NOMO-1 (cell line): ENCODE results near the gene RUNX2.
"Not testable (repeated sequence)": the region's sequence is repeated elsewhere in the genome, so short reads cannot be mapped to it uniquely, and the experiment has no call there.

Experiments
- DNase-seq, 2 experiments: peaks; one replicate each; lab custom pipeline; 2025; ENCODE audit not compliant: unreplicated experiment in 2 of 2; lab: John Stamatoyannopoulos, UW

RUNX2 gene

DNA sequence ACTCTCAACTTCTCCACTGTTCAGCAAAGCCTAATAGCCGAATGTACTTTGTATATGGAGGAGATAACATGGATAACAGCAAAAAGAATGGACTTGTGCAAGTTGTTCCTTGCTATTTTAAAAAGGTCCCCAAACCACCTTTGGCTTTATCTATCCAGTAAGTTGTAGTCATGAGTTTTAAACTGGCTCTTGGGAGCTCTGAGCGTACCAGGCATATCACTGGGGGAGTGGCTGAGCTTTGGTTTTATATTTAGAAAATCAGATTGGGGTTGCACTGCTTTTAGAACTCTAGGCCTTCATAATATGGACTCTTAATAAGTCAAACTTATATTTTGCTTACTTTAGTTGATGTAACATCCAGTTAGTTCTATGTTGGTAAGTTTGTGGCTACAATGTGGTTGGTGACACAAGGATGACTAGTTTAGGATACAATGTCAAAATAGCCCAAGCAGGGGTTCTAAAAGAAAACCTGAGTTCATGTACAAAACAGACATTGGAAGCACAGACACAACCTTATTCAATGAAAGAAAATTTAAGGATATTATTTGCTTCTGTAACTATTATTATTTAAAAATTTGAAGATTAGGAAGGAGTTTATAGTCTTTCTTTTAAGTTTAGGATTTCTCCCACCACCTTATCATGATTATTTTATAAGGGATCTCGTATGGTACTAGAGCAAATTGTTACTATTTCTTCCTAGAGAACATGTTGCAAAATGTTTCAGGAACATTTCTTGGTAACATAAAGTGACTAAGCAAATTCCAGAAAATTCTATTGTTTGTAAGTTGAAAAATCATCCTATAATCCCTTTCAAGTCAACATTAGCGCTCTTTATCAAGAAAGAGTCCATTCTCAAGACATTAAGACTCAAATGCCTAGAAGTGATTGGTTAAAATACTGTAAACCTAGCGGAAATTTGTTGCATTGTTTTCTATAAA is 215.4 kb downstream of the RUNX2 start:
- no peak for DNase-seq

DNA sequence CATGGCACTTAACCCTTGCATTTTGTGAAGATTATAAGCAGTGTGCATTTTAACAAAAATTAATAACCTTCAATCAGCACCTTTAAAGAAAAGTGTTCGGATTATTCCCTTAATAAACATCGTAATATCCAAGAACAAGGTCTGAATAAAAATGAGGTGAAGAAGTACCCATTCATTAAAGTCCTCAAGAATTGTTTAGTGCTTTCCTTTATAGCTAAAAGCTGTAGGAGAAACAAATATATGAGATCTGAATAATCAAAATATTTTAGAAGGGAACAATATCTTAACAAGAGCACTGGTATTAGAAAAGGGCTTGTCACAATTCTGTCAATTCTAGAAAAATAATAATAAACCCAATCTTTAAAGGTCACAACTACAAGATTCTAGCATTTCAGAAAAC is 217.3 kb downstream of the RUNX2 start:
- DNase-seq = no peak

DNA sequence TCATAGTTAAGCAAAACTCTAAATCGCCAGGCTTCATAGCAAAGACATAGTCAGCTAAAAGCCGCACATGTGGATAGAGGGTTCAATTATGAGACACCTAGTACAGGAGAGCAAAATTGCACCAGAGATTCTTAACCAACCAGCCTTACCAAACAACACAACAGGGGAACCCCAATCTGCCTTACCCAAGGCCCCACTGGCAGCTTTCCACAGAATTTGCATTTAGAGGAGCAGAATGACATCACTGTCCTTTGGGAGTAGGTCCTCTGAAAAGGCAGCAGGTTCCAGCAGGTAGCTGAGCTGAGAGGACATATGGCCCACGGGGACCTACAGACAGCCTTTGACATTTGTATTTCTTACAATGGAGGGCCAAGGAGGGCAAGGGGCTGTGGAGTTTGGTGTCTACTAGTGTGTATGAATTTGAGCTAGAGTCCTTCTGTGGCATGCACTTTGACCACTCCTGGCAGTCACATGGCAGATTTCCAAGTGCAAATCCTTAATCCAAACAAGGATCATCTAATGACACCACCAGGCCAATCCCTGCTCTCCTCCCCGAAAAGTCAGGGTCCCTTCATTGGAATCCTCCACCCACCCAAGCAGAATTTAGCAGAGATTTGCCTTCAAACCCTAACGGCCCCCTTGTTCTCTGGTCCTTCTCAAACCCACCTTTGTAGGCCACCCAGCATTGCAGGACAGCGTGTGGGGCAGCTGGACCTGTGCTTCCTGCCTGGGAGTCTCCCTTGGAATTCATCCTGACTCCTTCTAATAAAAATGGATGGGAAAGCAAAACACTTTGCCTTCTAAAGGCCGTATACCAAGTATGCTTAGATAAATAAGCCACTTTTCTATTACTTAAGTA is 220.8 kb downstream of the RUNX2 start:
- no peak for DNase-seq

DNA sequence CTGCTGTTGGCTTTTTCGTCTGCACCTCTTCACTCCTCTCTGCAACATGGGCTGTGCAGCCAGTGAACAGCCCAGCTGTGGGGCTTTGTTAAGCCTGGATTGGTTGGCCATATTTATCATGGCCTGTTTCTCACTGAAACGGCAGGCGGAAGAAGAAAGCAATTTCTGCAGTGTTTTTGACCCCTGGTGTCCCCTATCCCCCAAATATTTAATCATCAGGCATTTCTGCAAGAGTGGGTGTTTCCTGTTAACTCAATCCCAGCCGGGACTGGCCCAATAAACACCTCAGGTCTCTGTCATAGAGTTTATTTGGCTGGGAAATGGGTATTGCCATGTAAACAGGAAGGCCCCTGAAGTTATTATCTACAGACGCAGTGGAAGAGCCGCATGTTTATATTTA is 224.4 kb downstream of the RUNX2 start:
- DNase-seq = no peak

DNA sequence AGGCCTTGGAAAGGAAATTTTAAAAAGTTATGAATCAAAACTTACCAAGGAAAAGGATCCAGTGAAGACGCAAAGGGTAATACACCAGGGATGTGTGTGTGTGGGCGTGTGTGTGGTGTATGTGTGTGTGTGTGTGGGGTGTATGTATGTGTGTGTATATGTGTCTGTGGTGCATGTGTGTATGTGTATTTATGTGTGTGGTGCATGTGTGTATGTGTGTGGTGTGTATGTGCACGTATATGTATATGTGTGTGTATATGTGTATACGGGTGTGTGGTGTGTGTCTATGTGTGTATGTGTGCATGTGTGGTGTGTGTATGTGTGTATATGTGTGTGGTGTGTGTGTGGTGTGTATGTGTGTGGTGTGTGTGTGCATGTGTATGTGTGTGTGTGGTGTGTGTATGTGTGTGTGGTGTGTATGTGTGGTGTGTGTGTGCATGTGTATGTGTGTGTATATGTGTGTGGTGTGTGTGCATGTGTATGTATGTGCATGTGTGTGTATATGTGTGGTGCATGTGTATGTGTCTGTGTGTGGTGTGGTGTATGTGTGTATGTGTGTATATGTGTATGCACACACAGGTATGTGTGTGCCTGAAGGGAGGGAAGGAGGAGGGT is 225.7 kb downstream of the RUNX2 start:
- no peak for DNase-seq

DNA sequence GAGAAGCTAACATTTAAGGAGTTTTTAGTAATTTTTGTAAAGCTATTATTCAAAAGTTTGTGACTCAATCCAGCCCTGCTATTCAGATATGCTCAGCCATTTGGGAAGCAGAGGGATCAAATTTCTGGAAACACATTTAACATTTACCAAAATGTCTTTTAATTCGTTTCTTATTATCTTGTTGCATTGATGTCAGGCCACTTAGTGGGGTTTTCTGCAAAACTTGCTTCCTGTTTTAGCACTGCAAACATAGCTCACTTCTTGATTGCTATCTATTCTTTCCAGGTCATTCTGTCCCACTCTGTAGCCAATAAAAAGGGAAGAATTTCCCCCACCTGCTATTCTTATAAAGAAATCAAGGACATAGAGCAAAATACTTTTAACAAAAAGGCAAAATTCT is 226.5 kb downstream of the RUNX2 start:
- DNase-seq = no peak

DNA sequence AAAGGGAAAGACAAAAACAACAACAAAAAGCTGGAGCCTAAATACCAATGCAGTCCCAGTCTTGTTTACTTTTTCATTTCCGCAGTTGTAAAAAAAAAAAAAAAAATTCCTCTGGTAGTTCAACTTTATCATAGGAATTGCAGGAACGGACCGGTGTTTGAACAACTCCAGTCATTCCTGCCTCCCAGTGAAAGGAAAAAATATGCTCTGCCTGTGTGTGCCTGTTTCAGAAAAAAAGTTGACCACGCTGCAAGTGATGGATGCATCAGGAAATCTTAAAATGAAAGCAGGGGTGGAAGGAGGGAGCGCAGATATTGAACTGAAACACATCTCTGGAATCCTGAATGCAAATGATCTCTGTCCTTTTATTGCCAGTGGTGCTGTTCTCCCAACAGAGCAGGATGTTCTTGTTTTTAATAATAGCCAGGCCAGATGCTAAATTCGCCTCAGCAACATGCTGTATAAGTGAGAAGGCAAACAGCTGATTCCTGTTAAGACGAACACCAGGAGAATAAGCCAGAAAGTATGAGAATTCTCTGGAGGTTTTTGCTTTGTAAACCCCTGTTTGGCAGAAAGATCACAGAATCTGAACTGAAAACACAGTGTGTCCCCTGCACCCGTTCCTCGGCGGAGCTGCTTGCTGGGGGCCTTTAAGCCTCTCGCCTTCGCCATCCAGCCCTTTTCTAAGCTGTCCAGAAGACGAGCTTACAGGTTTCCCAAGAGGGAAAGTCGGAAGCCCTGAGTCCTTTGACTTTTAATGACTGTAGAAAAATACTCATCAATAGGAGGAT is 228.0 kb downstream of the RUNX2 start:
- DNase-seq = no peak

DNA sequence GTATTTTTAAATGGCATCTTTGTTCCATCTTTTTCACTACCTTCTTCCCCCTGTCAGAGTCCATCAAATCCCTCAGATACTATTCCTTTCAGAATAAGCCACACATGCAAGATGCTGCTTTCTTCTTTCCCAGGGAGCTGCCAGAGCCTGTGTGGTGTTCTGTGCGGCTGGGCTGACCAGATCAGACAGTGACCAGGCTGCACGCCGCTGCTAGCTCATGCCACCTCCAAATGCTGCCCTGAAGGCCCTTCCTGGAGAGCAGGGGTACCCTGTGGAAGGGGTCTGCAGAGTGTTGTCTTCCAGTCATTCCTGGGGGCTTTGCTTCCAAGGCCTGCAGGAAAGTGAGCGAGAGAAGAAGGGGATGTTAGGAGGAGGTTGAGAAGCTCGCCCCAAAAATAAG is 228.7 kb downstream of the RUNX2 start:
- no peak for DNase-seq

DNA sequence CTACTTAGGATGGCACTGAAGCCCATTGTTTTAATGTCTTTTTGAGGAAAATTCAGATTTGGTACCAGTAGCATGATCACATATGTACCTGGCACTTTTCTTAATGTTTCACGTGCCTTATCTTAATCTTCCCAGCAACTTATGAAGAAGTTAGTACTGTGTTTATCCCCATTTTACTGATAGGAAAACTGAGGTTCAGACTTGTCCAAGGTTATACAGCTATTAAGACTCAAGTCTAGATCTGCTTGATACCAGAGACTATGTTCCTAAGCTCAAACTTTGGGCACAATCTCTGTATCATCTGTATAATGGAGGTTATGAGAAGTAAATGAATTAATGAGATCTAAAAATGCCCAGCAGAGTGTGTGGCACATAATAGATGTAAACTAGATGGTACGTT is 229.3 kb downstream of the RUNX2 start:
- DNase-seq = no peak

DNA sequence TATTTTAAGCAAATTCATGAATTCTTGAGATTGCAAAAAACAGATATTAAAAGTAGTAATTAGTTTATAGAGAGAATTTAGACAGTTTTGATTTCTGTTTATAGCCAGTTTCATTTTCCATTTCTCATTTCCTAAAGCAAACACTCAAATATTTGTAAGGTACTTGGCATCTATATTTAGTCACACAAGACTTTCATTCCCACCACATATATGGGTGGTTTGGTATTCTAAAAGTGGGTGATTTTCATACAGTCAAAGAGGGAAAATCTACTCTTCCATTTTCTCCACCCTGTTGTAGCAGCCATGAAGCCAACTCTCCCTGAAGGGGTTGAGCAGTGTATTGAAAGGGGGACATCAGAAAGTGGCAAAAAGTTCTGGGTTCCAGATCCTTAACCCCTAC is 230.7 kb downstream of the RUNX2 start:
- no peak for DNase-seq

DNA sequence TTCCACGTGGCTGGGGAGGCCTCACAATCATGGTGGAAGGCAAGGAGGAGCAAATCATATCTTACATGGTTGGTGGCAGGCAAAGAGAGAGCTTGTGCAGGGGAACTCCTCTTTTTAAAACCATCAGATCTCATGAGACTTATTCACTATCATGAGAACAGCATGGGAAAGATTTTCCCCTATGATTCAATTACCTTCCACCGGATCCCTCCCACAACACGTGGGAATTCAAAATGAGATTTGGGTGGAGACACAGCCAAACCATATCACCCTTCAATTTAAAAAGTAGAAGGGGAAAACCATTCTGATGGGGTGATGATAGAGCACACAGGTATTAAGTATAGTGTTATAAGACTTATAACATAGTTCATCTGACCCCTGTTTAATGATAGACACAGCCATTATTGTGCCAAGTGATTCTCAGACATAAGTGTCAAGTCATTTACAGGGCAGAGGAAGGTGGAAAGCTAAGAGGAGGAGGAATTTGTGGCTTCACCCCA is 232.2 kb downstream of the RUNX2 start:
- not testable (repeated sequence) for DNase-seq

DNA sequence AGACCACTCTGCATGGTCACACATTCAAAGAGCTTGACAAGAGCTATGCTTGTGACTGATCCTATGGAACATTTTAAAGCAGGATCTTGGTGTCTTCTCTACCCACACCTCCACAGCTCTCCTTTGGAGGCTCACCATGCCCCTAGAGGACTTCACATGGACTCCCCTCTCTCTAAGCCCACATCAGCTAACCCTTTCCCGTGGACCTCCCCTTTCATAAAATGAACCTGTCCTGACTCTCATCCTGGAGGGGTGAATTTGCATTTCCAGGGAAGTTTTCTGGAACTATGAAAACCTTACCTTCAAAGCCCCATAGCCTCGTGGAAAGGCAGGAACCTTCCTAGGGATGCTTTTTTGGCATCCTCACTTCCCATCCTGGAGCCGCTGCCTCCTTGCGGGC is 234.0 kb downstream of the RUNX2 start:
- no peak for DNase-seq

DNA sequence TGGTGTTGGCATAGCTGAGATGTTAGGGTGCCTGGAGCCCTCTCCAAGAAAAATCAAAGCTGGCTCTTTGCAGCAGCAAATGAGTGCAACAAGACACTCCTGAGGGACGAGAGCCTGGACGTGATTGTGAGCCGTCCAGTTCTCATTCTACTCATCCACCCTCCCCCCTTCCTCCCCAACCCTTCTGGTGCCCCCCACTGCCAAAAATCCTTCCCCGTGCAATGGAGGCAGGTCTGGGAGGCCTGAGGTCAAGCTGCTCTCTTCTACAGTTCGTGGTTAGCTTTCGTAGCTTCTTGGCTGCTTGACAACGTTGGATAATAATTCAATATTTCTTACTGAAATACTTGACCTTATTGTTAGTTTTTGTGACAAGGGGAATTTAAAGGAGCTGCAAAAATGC is 234.9 kb downstream of the RUNX2 start:
- DNase-seq = no peak

DNA sequence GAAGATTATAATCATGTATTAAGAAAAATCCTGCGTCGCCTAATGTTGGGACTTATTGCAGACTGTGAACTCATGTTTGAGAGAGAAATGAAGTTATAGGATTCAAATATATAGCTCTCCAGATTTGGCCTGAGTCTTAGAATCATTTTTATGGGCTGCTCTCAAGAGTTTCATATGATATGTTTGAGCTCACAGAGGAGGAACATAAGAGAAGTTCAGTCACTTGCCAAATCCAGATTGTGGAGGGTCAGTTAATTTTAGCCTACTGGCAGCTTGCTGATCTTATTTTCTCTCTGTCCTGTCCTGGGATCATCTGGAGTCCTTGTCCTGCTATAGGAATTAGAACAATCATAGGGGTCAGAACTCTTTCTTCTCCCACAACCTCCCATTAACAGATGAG is 235.7 kb downstream of the RUNX2 start:
- no peak for DNase-seq

DNA sequence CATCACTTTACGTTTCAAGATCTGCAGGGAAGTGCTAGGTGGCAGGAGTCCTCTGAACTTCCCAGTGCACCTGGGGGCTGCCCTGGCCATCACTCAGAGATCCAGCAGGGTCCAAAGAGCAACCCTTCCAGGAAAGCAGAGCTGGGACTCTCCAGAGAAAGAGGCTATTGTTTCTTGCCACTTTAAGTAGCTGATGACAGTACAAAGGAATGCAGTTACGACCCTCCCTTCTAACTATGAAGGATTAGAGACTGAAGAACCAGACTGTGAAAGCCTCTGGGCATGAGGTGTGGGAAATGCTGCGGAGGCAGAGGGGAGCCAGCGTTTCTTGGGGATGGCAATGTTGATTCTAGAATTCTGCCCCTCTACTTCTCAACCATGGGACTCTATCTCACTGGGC is 238.8 kb downstream of the RUNX2 start:
- no peak for DNase-seq

DNA sequence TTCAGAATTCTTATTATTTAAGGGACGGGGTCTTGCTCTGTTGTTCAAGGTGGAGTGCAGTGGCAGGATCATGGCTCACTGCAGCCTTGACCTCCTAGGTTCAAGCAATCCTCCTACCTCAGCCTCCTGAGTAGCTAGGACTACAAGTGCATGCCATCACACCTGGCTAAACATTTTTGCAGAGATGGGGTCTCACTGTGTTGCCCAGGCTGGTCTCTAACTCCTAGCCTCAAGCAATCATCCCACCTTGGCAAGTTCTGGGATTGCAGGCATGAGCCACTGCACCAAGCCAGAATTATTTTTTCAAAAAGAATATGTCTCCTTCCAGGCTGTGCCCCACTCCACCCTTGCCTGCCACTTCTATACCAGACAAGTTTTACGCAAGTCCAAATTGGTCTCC is 239.7 kb downstream of the RUNX2 start:
- DNase-seq = no peak

DNA sequence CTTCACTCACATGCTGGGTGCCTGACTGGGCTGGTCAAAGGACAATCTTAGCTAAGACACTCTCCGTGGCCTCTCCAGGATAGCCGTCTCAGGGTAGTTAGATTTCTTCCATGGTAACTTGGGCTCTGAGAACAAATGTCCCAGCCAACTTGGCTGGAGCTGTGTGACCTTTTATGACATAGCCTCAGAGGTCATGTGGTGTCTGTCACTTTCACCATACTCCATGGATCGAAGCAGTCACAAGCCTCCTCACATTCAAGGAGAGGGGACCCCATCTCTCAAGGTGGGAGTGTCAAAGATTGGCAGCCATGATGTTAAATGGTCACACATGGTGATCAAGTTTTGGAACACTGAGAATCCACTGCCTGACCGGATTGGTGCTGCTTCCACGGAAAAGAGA is 240.5 kb downstream of the RUNX2 start:
- DNase-seq = no peak

DNA sequence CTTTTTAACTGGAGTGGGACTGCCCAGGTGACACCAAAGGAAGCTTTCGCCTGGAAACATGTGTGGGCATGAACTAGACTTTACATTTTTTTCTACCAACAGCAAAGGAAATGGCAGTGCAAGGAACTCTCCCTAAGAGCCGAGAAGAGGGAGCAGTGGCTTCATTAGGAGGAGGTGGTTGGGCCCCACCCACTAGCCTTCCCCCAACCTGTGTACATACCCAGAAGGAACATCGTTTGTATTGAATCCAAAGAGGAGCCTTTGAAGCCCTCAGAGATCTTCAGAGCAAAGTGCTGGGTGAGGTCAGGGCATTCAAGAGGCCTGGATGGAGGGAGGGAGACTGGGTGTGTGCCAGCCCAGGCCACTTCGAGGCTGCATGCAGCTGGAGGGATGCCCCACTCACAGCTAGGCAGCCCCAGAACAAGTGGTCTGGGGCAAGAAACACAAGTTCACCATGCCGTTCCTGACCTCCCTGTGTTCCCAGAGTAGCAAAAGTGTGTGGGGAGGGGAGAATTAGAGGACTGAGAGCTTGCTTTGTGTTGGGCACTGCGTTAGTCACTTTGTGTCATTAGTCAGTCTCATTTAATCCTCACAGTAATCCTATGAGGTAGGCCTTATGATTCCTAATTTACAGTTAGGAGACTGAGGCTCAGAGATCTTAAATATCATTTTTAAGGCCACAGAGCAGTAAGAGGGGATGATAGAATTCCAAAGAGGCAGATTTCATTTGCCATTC is 241.2 kb downstream of the RUNX2 start:
- DNase-seq = no peak

DNA sequence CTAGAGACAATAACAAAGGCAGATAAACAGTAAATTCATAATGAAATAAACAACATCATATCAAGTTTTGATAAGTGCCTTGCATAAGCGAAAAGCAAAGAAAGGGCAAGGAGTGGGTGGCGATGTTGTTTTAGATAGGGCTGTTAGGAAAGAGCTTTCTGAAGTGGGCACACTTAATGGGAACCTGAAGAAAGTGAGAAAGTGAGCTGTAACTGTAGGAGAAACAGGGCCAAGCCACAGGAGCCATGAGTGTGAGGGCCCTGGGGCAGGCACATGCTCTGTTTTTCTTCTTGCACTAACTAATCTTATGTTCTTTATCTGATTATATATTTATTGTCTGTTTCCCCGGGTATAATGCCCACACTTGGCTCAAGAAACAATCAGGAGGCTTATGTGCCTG is 243.0 kb downstream of the RUNX2 start:
- no peak for DNase-seq

DNA sequence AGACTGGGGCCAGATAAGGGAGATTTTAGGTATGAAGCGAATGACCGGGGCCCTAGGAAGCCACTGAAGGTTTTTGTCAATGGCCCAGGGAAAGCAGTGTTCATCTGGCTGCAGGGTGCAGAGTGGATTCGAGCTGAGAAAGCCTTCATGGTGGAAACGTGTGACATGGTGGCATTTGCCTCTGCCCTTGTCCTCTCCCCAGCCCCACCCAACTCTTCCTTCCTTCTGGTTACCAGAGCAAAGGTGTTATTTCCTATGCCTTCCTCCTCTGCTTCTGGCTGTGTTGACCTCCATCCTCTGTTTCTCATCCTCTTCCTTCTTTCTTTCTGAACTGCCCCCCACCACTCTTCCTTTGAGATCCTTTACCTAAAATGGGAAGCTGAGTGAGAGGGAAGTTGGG is 244.7 kb downstream of the RUNX2 start:
- no peak for DNase-seq
